HG03175 (cell line): ENCODE measurements around the gene MTERF4.

Experiments used
- ATAC-seq: cut with Tn5 transposase; IDR thresholded peaks from one replicate; pipeline ENCODE4 v1.9.1; 2021; ENCODE audit warnings: mild to moderate bottlenecking, moderate library complexity; ENCODE audit not compliant: unreplicated experiment

MTERF4 gene

GRCh38 chr2:241102239-241102803, at the start of gene MTERF4:
Gene MTERF4 (minus strand): TSS chr2:241102287. CDS start chr2:241102273, 14 bp downstream.
- peak; percentile 92 for ATAC-seq

- no peak for ATAC-seq
These were observed 48.8 kb upstream of the MTERF4 start for GRCh38 chr2:241150660-241151530.

- peak; percentile 66 for ATAC-seq
These were observed 48.0 kb upstream of the MTERF4 start, which contains the start of gene PPP1R7 for GRCh38 chr2:241149925-241150659. Gene PPP1R7 (plus strand): TSS chr2:241150467. CDS start chr2:241150496, 29 bp downstream.

GRCh38 chr2:241149675-241149924, 47.5 kb upstream of the MTERF4 start:
- peak; percentile 16 for ATAC-seq

- ATAC-seq: peak; percentile 76
These were observed 47.0 kb upstream of the MTERF4 start, which contains the start of gene PASK for GRCh38 chr2:241148891-241149674. Gene PASK (minus strand): TSS chr2:241149472. CDS start chr2:241143032, 6,440 bp downstream.

- ATAC-seq: no peak
These were observed 46.2 kb upstream of the MTERF4 start for GRCh38 chr2:241148239-241148638.

- ATAC-seq: no peak
These were observed 45.2 kb upstream of the MTERF4 start for GRCh38 chr2:241147336-241147735.

GRCh38 chr2:241146286-241146685, 44.2 kb upstream of the MTERF4 start:
- no peak for ATAC-seq

GRCh38 chr2:241142593-241142992, 40.5 kb upstream of the MTERF4 start:
- no peak for ATAC-seq

- no peak for ATAC-seq
These were observed 40.0 kb upstream of the MTERF4 start for GRCh38 chr2:241142063-241142462.

GRCh38 chr2:241141214-241141770, 39.2 kb upstream of the MTERF4 start:
- ATAC-seq: no peak

GRCh38 chr2:241140445-241140840, 38.4 kb upstream of the MTERF4 start:
- ATAC-seq: no peak

GRCh38 chr2:241139531-241140444, 37.7 kb upstream of the MTERF4 start:
- no peak for ATAC-seq

GRCh38 chr2:241138471-241138870, 36.4 kb upstream of the MTERF4 start:
- no peak for ATAC-seq

GRCh38 chr2:241137276-241138190, 35.4 kb upstream of the MTERF4 start:
- ATAC-seq: no peak

GRCh38 chr2:241136661-241137260, 34.7 kb upstream of the MTERF4 start:
- ATAC-seq: no peak

- ATAC-seq: no peak
These were observed 34.1 kb upstream of the MTERF4 start for GRCh38 chr2:241136191-241136590.

GRCh38 chr2:241135737-241136136, 33.6 kb upstream of the MTERF4 start:
- ATAC-seq: no peak
